IPS-11a (cell line): ENCODE data around the gene SRRM4.
"Not testable (repeated sequence)": the region's sequence is repeated elsewhere in the genome, so short reads cannot be mapped to it uniquely, and the experiment has no call there.

ENCODE experiments used
- H3K4me3 ChIP-seq: one replicate; pipeline ENCODE4 v1.5.1; 2013; ENCODE audit warnings: low read depth, low read length, control low read depth

Gene SRRM4

DNA sequence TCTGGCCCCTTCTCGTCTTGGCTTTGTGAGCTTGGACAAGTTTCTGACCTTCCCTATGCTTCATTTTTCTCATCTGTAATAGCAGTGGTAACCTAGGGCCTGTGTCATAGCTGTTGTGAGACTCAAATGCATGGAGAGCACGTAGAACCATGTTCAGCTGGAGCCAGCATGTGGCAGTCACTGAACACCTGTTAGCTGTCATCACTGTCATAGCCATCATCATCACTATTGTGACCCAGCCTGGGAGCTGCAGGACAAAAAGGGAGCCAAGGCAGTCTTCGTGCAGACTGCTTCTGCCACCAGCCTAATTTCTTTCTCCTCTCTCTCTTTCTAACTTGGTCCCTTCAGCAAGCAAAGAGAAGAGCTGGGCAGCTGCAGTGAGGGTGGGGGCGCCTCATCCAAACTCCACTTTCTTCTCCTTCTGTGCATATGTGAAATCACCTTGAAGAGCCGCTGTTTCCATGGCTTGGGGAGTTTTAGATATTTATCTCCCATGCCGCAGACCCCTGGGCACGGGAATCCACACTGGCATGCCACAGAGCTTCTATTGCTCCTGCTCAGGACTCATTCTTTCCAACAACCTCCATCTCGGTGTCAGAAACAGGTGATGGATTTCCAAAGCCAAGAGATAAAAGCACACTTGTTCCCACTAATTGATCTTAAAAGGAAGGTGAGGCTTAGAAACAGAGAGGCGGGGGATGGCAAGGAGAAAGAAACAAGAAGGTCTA, 87.0 kb downstream of the SRRM4 start:
- H3K4me3 ChIP-seq, result no peak overlapping the region

DNA sequence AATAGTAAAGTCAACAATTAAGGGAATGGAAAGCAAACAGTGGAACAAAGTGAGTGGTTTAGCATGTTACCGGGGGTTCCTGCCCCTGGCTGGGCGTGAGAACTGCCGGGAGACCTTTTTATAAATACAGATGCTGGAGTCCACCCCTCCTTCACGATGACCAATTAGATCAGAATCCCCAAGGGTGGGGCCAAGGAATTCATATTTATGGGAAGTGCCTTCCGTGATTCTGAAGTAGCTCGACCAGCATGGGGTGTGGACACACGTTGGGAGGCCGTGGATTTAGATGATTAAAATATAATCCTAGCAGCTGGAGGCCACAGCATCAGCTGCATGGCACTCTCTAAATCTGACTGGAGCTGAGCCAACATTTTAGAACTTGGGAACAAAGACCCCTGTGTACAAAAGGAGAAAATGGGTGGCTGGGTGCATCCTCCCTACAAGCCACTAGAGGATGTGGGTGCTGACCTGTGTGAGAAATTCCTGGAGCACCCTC, 87.9 kb downstream of the SRRM4 start:
- H3K4me3 ChIP-seq, result no peak overlapping the region

GRCh38 chr12:119071176-119071575, 89.8 kb downstream of the SRRM4 start:
- H3K4me3 ChIP-seq, result no peak overlapping the region

DNA sequence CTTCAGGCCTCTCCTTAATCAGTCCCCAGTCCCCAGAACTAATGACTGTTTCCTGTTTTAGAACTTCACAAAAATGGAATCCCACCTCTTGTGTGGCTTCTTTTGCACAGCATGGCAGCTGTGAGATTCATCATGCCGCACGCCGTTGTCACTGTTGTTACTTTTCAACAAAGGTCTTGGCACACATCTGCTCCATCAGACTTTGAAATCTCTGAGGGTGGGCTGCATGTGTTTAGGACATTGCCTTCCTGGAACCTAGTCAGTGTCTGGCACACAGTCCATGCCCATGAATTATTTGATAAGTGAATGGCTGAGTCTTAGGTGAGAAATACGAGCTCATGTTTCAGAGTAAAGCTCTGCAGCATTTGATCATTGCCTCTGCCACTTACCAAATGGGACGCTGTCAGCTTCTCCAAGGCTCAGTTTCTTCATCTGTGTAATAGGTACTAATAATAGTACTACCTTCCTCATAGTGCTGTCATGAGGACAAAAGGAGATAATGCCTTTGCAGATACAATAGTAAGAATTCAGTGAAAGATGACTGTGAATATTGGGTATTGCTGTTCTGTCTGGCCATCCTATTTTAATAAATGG, 90.4 kb downstream of the SRRM4 start:
- H3K4me3 ChIP-seq, result no peak overlapping the region

GRCh38 chr12:119072440-119072839, 91.1 kb downstream of the SRRM4 start:
- no peak overlapping the region for H3K4me3 ChIP-seq

GRCh38 chr12:119075222-119075787, 94.0 kb downstream of the SRRM4 start:
- no peak overlapping the region for H3K4me3 ChIP-seq

DNA sequence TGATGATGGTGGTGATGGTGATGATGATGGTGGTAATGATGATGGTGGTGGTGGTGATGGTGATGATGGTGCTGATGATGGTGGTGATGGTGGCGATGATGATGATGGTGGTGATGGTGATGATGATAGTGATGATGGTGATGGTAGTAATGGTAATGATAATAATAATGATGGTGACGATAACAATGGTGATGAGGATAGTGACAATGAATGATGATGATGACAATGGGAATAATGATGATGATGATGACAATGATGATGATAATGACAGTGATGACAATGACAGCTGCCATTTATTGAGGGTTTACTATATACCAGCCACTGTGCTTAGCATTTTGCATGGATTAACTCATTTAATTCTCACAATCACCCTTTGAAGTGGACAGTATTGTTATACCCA, 94.6 kb downstream of the SRRM4 start:
- no peak overlapping the region for H3K4me3 ChIP-seq

- no peak overlapping the region for H3K4me3 ChIP-seq
Measured at GRCh38 chr12:119079530-119079929, 98.2 kb downstream of the SRRM4 start.

GRCh38 chr12:119082016-119082415, 100.7 kb downstream of the SRRM4 start:
- no peak overlapping the region for H3K4me3 ChIP-seq

- H3K4me3 ChIP-seq, result no peak overlapping the region
Measured at GRCh38 chr12:119082496-119082895, 101.2 kb downstream of the SRRM4 start.

GRCh38 chr12:119088685-119089379, 107.5 kb downstream of the SRRM4 start:
- H3K4me3 ChIP-seq, result no peak overlapping the region

DNA sequence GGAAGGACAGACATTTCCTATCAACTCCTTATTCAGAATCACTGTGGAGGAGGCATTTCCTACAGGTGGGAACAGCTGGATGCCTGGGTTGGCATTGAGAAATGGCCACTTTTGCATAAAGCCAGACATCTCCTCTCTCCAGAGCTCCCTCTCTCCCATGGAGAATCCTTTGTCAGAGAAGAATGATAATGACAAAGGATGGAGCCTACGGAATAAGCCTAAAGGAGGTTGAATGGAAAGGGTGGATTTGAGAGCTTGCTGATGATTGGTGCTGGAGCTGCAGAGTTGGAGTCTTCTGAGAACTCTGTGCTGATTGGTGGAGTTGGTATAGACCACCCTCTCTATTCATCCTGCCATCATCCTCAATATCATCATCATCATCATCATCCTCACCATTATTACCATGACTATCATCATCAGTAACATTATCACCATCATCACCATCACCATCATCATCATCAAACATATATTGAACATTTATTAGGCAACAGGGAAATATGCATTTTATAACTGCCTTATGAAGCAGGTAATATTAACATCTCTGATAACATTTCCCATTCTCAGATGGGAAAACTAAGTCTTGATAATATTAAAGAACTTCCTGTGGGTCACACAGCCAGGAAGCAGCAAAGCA, 108.2 kb downstream of the SRRM4 start:
- H3K4me3 ChIP-seq, result no peak overlapping the region

- no peak overlapping the region for H3K4me3 ChIP-seq
Measured at GRCh38 chr12:119090276-119090675, 108.9 kb downstream of the SRRM4 start.

- H3K4me3 ChIP-seq, result no peak overlapping the region
Measured at GRCh38 chr12:119090865-119091264, 109.5 kb downstream of the SRRM4 start.

DNA sequence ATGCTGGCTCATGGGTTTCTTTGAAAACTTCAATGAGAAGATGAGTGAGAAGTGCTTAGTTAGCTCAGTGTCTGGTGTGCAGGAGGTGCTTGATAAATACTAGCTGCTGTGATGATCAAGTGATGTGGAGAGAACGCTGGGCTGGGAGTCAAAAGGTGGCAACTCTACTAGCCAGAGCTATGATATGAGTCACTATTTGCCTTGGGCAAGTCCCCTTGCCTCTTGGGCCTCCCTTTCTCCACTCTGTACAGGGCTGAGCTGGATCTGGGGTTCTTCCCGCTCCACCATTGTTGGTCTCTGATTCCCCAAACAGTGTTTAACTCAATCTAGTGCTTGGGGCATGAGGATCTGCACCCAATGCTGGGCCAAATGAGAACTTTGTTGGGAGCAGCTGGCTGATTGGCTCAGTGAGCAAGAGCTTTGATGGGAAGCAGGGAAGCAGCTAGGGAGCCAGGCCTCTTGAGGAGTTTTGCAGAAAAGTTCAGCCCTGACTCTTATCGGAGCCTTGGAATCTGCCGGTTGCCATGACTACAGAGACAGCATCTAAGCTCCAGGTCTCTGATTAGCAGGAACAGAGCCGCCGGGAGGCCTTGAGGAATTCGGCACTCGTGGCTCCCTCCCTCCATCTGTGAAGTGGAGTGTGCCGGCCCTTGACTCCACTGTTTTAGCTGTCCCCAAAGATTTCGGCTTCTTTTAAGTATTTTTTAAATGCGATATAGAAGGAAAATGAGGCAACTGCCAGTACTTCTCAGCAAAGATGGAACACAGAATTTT, 115.3 kb downstream of the SRRM4 start:
- H3K4me3 ChIP-seq, result no peak overlapping the region

DNA sequence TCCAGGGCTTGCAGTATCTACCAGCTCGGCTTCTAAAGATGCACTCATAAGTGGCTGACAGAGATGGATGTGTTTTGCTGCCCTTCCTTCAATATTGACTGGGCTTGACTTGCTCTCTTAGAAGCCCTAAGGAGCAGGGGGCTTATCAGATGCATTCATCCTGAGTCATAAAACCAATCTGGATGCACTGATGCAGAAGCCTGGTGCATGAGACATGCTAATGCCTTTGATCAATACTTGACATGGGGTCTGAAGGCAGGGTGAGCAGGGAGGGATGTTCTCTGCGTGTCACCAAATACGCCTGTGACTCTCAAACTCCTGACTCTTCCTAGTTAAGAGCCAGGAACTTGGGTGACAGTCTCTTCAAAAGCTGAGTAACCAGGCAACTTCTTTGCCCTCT, 119.6 kb downstream of the SRRM4 start:
- no peak overlapping the region for H3K4me3 ChIP-seq

DNA sequence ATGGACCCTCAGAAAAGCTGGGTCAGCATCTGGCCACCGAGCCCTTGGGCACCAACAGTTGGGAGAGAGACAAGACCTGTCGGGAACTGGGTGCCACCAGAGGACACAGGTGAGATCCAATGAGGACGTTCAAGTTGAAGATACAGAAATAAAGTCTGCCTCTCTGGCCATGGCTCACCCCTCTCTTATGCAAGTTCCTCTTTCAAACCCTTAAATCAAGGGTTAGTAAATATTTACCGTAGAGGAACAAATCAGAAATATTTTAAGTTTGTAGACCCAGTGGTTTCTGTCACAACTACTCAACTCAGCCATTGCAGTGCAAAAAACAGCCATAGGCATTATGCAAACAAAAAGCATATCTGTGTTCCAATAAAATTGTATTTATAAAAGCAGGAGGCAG, 120.9 kb downstream of the SRRM4 start:
- no peak overlapping the region for H3K4me3 ChIP-seq

- no peak overlapping the region for H3K4me3 ChIP-seq
Measured at GRCh38 chr12:119102714-119103113, 121.4 kb downstream of the SRRM4 start.

DNA sequence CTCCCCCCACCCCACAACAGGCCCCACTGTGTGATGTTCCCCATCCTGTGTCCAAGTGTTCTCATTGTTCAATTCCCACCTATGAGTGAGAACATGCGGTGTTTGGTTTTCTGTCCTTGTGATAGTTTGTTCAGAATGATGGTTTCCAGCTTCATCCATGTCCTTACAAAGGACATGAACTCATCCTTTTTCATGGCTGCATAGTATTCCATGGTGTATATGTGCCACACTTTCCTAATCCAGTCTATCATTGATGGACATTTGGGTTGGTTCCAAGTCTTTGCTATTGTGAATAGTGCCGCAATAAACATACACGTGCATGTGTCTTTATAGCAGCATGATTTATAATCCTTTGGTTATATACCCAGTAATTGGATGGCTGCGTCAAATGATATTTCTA, 123.6 kb downstream of the SRRM4 start:
- not testable (repeated sequence) for H3K4me3 ChIP-seq

DNA sequence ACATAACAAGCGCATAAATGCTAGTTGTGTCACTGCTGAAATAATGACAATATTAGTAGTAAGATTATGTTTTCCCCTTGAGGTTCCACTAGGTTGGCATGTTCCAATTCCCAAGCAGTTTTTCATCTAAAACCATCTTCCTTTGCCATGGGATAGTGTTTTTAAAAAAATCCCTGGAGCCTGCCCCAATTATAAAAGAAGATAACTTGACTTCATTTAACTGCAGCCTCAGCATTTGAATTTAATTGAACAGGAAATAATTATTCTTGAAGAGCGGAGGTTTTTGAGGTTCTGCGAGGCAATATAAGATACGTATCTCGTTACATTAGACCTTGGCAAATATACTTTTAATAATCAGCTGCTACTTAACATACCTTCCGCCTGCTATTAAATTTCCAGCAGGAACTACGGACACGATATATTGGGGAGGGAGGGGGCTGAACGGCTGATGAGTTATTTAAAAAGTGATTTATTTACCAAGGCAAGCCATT, 132.2 kb downstream of the SRRM4 start:
- H3K4me3 ChIP-seq, result no peak overlapping the region
